ENCODE data around the gene GRIK4.

The GRIK4 gene

GRCh38 chr11:120819003-120819402, 307.5 kb downstream of the GRIK4 start:
- no peak for DNase-seq

- no peak for DNase-seq
Observed at GRCh38 chr11:120819437-120820365, 308.2 kb downstream of the GRIK4 start.

DNA sequence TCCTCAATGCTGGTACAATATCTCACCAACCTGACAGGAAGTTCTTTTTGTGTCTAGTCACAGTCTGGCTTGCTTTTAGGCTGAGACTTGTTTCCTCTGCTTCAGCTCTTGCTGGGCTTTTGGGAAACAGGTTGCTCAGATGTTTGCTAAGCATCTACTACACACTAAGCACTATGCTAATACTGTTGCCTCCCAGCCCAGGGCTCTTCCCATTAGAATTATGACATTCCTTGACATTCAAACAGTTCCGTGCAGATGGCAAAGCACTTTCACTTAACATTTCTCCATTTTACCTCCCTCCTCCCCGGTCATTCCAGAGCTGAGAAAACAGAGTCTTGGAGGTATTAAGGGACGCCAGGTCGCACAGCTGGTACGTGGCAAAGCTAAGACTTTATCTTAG, 311.6 kb downstream of the GRIK4 start:
- DNase-seq, result no peak

DNA sequence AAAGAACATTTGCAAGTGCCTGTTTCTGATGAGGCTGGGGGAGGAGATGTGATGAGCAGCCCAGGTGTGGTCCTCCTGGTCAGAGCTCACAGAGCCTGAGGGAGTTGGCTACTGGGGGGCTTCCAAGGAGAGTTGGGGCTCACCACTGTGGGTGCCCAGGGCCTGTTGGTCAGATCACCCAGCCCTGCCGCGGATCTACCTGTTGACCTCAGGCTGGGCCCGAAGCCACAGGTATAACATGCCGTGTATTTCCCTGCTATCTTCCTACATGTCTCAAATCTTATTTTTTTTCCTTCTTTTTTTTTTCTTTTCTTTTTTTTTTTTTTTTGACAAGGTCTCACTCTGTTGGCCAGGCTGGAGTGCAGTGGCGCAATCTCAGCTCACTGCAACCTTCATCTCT, 312.7 kb downstream of the GRIK4 start:
- DNase-seq, result no peak

DNA sequence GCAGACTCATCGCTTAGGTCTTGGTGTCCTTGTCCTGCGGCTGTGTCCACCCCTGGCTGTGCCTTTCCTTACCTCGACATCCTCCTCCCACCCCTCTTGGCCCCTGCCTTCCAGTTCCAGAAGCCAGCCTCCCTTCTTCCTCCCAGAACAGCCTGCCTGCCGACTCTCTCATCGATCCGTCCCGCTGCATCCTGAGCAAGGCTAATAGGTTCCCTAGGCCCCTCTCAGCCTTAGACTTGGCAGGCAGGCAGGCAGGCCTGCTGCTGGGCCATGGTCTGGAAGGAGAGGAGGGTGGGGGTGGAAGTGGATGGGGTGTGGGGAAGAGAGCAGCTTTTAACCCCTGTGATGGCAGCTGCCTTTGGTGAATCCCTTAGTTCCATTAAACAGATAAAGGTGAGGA, 315.6 kb downstream of the GRIK4 start:
- no peak for DNase-seq

GRCh38 chr11:120827820-120828219, 316.3 kb downstream of the GRIK4 start:
- DNase-seq, result no peak

GRCh38 chr11:120828847-120829246, 317.3 kb downstream of the GRIK4 start:
- no peak for DNase-seq

DNA sequence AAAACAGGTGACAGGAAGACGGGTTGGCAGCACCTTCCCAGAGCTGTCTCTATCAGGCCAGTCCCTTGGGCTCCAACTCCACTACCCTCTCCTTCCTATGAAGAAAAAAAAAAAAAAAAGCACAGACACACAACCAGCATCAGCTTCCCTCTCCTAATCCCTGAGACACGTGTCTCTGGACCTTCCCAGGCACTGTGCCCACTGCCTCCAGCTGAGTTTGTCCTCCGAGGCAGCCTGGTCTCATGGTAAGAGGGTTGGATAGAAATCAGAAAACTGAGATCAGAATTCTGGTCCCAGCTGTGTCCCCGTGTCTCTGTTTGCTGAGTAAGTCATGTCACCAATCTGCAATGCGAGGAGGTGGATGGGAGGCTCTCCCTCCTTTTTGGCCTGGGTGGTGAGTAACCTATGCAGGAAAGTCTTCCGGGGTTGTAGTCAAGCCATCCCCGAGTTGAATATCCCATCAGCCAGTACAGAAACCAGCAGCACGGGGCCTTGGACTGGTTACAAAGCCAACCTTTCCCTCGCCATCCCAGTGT, 318.6 kb downstream of the GRIK4 start:
- no peak for DNase-seq

DNA sequence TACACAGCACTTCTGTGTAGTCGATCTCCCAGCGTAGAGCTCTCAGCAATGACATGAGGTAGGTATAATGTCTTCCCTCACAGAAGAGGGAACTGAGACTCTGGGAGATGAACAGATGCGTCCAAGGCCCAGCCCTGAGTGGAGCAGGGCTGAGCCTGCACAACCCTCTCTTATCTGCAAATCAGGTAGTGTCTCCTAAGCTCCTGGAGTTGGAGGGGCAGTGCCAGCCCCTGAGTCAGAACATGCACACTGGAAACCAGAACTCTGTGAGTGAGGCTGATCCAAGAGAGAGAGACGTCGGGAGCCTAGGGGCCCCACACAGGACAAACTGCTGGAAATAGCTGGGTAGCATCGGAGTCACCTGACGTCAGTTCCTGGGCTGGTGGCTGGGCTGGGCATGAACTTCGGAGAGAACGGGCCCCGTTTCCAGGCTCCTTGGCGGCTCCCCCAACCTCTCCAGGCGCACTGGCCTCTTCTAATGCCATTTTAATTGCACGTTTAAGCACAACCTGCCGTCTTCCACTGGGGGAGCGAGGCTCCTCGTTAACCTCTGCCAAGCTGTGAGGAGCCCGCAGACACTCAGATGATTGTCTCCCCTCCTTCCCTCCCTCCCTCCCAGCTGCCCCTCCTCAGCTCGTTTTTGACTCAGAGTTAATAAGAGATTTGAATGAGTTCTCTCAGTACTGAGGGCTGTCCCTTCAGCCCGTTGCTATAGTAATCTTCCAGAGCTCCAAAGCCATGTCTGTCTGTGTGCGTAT, 321.1 kb downstream of the GRIK4 start:
- DNase-seq, result no peak

GRCh38 chr11:120834686-120835210, 323.2 kb downstream of the GRIK4 start:
- no peak for DNase-seq

GRCh38 chr11:120835601-120836228, 324.2 kb downstream of the GRIK4 start:
- DNase-seq, result peak; percentile 7

- no peak for DNase-seq
Observed at GRCh38 chr11:120837696-120838095, 326.1 kb downstream of the GRIK4 start.

DNA sequence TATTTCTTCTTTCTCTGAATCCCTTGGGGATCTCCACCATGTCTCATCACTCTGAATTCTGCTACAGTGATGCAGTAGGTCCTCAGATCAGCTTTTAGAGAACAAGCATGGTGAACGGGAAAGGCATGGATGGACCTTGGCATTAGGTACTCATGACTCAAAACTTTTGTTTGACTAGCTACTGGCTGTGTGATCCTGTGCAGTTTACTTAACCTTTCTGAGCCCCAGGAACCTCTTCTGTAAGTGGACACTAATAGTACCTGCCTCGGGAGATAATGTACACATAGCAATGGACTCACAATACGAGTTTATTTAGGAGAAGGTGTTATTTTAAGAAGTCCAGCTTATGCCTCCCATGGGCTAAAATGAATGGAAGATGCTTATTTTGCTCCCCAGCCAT, 327.7 kb downstream of the GRIK4 start:
- DNase-seq, result no peak

DNA sequence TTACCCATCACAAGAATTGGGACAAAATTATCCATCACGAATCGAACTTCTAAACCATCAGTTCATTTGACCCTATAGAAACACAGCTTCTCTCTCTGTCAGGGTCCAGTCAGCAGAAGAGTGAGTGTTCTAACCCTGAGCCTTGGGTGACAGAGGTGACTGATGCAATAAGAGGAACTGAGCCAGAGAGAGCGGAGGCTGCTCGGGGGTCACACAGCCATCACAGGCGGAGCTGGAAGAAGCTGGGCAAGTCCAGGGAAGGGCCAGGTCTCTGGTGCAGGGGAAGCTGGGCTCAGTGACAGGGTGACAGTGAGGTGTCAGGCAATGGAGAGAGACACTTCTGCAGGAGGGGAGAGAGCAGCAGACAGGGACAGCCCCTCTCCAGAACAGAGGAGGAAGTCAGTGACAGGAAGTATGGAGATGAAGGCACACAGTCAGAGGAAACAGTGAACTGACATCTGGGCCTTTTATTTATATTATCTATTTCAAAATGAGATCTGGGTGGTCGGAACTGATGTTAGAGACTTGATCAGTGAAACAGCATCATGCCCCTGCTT, 328.4 kb downstream of the GRIK4 start:
- peak; percentile 7 for DNase-seq

- no peak for DNase-seq
Observed at GRCh38 chr11:120840661-120841060, 329.1 kb downstream of the GRIK4 start.

DNA sequence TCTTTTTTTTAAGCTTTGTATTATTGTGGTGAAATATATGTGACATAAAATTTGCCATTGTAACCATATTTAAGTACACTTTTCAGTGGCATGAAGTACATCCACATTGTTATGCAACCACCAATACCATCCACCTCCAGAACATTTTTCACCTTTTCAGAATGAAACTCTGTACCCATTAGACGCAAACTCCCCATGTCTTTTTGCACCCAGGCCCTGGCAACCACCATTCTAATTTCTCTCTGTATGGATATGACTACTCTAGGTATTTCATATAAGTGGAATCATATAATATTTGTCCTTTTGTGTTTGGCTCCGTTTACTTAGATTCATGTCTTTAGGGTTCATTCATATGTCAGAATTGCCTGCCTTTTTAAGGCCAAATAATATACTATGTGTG, 329.5 kb downstream of the GRIK4 start:
- DNase-seq, result no peak

- no peak for DNase-seq
Observed at GRCh38 chr11:120842195-120842594, 330.6 kb downstream of the GRIK4 start.

DNA sequence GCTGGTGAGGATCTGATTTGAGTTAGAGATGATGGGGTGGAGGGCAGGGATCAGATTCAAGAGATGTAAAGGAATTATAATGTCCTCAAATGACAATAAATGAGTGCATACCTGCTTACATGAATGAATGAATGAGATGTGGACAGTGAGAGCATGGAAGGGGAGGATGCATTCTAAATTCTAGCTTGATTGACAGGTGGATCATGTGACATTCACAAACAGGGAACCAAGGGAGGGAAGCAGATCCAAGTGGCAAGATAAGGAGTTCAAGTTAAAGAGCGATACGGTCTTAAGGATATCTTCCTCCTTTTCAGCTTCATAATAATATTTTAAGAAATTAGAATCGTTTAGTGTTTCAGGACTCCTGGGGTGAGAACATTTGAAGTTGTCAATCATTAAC, 341.9 kb downstream of the GRIK4 start:
- no peak for DNase-seq

GRCh38 chr11:120854988-120855387, 343.4 kb downstream of the GRIK4 start:
- no peak for DNase-seq

DNA sequence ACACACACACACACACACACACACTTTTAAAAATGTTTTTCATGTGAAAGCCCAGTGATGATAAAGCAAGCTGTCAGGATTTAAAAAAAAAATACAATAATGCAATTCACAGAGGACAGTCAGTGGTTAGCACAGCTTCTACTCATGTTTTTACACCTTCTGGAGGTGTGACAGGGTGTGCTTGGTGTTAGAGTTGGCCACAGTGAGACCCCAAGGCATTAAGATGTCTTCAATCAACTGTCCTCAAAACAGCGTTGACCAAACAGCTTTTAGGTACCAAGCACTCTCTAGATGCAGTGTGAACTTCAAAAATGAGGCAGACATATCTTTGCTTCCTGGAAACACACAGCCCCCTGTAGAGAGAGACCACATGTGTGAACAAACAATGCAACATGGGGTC, 346.0 kb downstream of the GRIK4 start:
- DNase-seq, result no peak

GRCh38 chr11:120858740-120859139, 347.2 kb downstream of the GRIK4 start:
- DNase-seq, result no peak

GRCh38 chr11:120859552-120860295, 348.2 kb downstream of the GRIK4 start:
- no peak for DNase-seq

Measured in hematopoietic multipotent progenitor cell treated with erythropoietin and hydrocortisone succinate and interleukin-3 and kit ligand, for 4 days (in vitro differentiated cells).